ENCODE measurements around the gene SPNS3.

The SPNS3 gene

GRCh38 chr17:4519361-4519788, 85.6 kb downstream of the SPNS3 start:
- H3K4me3 Mint-ChIP-seq: no peak overlapping the region

GRCh38 chr17:4520060-4520893, 86.5 kb downstream of the SPNS3 start:
- Mint-ChIP-seq H3K36me3 (ENCODE audit: low read depth) (no peaks in the 10 kb centered on the region), H3K27me3 (ENCODE audit: low read depth) (no peaks in the 10 kb centered on the region), H3K9me3 (no peaks in the 10 kb centered on the region), H3K27ac (no peak overlapping the region), H3K4me3 (no peak overlapping the region), H3K4me1 (ENCODE audit: low read depth) (no peaks in the 10 kb centered on the region)
- DNase-seq (ENCODE audit: low spot score): no peak

More at GRCh38 chr17:4519361-4519788, 85.6 kb downstream of the SPNS3 start:
- Mint-ChIP-seq H3K27ac (no peak overlapping the region), H3K4me1 (ENCODE audit: low read depth) (no peaks in the 10 kb centered on the region), H3K27me3 (ENCODE audit: low read depth) (no peaks in the 10 kb centered on the region), H3K9me3 (no peaks in the 10 kb centered on the region), H3K36me3 (ENCODE audit: low read depth) (no peaks in the 10 kb centered on the region)
- DNase-seq (ENCODE audit: low spot score): no peak

- Mint-ChIP-seq H3K9me3 (no peaks in the 10 kb centered on the region), H3K4me1 (ENCODE audit: low read depth) (no peaks in the 10 kb centered on the region), H3K27me3 (ENCODE audit: low read depth) (no peaks in the 10 kb centered on the region), H3K4me3 (no peak overlapping the region), H3K36me3 (ENCODE audit: low read depth) (no peaks in the 10 kb centered on the region), H3K27ac (no peak overlapping the region)
- DNase-seq (ENCODE audit: low spot score): no peak
These were observed 87.3 kb downstream of the SPNS3 start for GRCh38 chr17:4520894-4521600.

DNA sequence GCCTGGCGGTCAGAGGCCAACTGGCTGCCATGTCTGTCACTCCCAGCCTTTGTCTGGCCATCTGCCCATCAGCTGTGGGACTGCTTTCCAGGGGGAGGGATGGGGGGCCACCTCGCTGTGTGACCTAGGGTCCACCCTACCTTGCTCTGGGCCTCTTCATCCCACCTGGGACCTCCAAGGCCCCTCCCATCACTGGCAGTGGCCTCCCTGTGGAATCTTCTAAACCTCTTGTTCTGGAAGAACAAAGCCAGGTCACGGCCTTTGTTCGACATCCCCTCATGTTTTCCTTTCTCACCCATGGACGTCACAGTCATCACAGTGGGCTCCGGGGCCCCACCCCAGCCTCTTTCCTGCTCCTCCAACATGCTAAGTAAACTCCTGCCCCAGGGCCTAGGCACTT, 88.9 kb downstream of the SPNS3 start:
- Mint-ChIP-seq H3K27me3 (ENCODE audit: low read depth) (peaks cover 8% of the 10 kb centered on the region), H3K9me3 (no peaks in the 10 kb centered on the region), H3K4me3 (no peak overlapping the region), H3K4me1 (ENCODE audit: low read depth) (no peaks in the 10 kb centered on the region), H3K36me3 (ENCODE audit: low read depth) (no peaks in the 10 kb centered on the region), H3K27ac (no peak overlapping the region)
- DNase-seq (ENCODE audit: low spot score): no peak

GRCh38 chr17:4523946-4524345, 90.2 kb downstream of the SPNS3 start:
- H3K9me3 Mint-ChIP-seq: no peaks in the 10 kb centered on the region

DNA sequence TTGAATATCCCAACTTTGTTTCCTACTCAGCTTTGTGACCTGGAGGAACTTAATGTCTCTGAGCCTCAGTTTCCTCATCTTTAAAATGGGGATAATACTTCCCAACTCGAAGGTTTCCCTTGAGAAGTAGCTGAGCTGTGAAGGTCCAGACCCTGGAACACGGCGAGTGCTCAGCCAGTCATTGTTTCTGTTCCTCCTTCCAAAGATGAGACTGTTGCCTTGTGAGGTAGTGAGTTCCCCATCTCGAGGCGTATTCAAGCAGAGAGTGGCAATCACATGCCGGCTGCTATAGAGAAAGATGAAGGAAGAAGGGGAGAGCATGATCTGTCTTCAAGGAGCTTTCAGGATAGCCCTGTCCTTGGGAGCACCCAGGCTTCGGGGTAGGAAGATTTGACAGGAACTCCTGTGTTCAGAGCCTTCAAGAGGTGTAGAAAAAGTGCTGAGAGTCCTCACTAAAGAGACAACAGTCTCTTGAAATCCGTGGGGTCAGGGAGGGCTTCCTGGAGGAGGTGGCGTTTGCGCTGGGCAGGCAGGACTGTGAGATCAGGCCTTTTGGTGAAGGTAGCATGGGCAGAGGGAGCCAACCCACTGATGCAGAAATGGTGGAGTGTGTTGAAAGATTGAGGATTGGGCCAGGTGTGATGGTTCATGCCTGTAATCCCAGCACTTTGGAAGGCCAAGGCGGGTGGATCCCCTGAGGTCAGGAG, 92.1 kb downstream of the SPNS3 start:
- Mint-ChIP-seq H3K9me3 (no peaks in the 10 kb centered on the region), H3K27me3 (ENCODE audit: low read depth) (peaks cover 11% of the 10 kb centered on the region), H3K27ac (no peak overlapping the region), H3K4me3 (no peak overlapping the region), H3K36me3 (ENCODE audit: low read depth) (no peaks in the 10 kb centered on the region), H3K4me1 (ENCODE audit: low read depth) (no peaks in the 10 kb centered on the region)
- DNase-seq (ENCODE audit: low spot score): no peak

More at GRCh38 chr17:4523946-4524345, 90.2 kb downstream of the SPNS3 start:
- Mint-ChIP-seq H3K27ac (no peak overlapping the region), H3K4me3 (no peak overlapping the region), H3K36me3 (ENCODE audit: low read depth) (no peaks in the 10 kb centered on the region), H3K27me3 (ENCODE audit: low read depth) (peaks cover 9% of the 10 kb centered on the region), H3K4me1 (ENCODE audit: low read depth) (no peaks in the 10 kb centered on the region)
- DNase-seq (ENCODE audit: low spot score): no peak

- Mint-ChIP-seq H3K9me3 (no peaks in the 10 kb centered on the region), H3K4me3 (no peak overlapping the region), H3K36me3 (ENCODE audit: low read depth) (no peaks in the 10 kb centered on the region), H3K27me3 (ENCODE audit: low read depth) (peaks cover 13% of the 10 kb centered on the region), H3K4me1 (ENCODE audit: low read depth) (no peaks in the 10 kb centered on the region), H3K27ac (no peak overlapping the region)
- DNase-seq (ENCODE audit: low spot score): no peak
These were observed 93.4 kb downstream of the SPNS3 start for GRCh38 chr17:4527134-4527533.

GRCh38 chr17:4527566-4528125, 93.9 kb downstream of the SPNS3 start:
- H3K27me3 Mint-ChIP-seq (ENCODE audit: low read depth): peaks cover 13% of the 10 kb centered on the region
- H3K9me3 Mint-ChIP-seq: no peaks in the 10 kb centered on the region
- no peaks in the 10 kb centered on the region for H3K36me3 Mint-ChIP-seq (ENCODE audit: low read depth)
- H3K4me3 Mint-ChIP-seq: no peak overlapping the region
- no peaks in the 10 kb centered on the region for H3K4me1 Mint-ChIP-seq (ENCODE audit: low read depth)
- DNase-seq (ENCODE audit: low spot score): no peak
- no peak overlapping the region for H3K27ac Mint-ChIP-seq

DNA sequence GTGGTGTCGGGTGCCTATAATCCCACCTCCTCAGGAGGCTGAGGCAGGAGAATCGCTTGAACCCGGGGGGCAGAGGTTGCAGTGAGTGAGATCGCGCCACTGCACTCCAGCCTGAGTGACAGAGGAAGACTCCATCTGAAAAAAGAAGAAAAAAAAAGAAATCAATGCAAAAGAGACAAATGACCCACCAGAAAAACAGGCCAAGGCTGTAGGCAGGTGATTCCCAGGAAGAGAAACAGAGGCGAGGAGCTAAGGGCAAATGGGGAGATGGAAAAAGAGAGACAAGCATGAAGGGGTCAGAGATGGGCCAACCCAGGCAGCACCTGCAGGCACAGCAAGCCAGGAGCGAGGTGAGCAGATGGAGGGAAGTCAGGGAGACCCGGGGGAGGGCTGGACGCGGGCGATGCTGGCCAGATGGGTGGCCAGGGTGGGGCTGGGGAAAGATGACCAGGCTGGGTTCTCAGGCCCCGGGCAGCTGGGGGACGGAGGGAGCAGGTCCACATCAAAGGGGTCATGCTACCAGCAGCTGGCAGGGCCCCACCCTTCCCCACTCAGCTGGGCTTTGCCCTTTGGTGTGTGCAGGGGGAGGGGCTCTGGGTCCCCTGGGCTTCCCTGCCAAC, 95.9 kb downstream of the SPNS3 start:
- no peak for DNase-seq (ENCODE audit: low spot score)
- no peak overlapping the region for H3K4me3 Mint-ChIP-seq
- no peaks in the 10 kb centered on the region for H3K36me3 Mint-ChIP-seq (ENCODE audit: low read depth)
- peaks cover 4% of the 10 kb centered on the region for H3K4me1 Mint-ChIP-seq (ENCODE audit: low read depth)
- H3K9me3 Mint-ChIP-seq: no peaks in the 10 kb centered on the region
- H3K27ac Mint-ChIP-seq: no peak overlapping the region
- H3K27me3 Mint-ChIP-seq (ENCODE audit: low read depth): peaks cover 16% of the 10 kb centered on the region

GRCh38 chr17:4530799-4531730, 97.3 kb downstream of the SPNS3 start:
- Mint-ChIP-seq H3K4me3 (no peak overlapping the region), H3K4me1 (ENCODE audit: low read depth) (peaks cover 4% of the 10 kb centered on the region), H3K9me3 (no peaks in the 10 kb centered on the region), H3K27me3 (ENCODE audit: low read depth) (peaks cover 16% of the 10 kb centered on the region), H3K36me3 (ENCODE audit: low read depth) (no peaks in the 10 kb centered on the region), H3K27ac (no peak overlapping the region)
- no peak for DNase-seq (ENCODE audit: low spot score)

GRCh38 chr17:4531988-4532736, 98.4 kb downstream of the SPNS3 start:
- Mint-ChIP-seq H3K9me3 (no peaks in the 10 kb centered on the region), H3K36me3 (ENCODE audit: low read depth) (no peaks in the 10 kb centered on the region), H3K27ac (no peak overlapping the region), H3K4me1 (ENCODE audit: low read depth) (peaks cover 4% of the 10 kb centered on the region), H3K4me3 (no peak overlapping the region), H3K27me3 (ENCODE audit: low read depth) (peaks cover 13% of the 10 kb centered on the region)
- DNase-seq (ENCODE audit: low spot score): no peak

DNA sequence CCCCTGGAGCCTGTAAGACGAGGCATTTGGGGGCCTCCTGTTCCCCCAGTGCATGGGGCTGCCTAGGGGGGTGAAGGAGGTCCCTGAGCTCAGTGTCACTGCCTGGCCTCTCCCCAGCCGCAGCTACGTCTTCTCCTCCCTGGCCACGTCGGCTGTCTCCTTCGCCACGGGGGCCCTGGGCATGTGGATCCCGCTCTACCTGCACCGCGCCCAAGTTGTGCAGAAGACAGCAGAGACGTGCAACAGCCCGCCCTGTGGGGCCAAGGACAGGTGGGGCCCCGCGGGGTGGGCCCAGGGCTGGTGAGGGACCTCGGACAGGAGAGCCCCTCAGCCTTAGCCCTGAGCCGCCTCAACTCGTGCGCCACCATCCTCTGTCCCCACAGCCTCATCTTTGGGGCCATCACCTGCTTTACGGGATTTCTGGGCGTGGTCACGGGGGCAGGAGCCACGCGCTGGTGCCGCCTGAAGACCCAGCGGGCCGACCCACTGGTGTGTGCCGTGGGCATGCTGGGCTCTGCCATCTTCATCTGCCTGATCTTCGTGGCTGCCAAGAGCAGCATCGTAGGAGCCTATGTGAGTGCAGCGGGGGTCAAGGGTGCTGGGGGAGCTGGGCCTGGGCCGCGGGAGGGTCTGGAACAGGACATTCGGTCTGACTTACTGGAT, 99.3 kb downstream of the SPNS3 start:
- Mint-ChIP-seq H3K4me1 (ENCODE audit: low read depth) (peaks cover 4% of the 10 kb centered on the region), H3K27ac (no peak overlapping the region), H3K27me3 (ENCODE audit: low read depth) (peaks cover 8% of the 10 kb centered on the region), H3K36me3 (ENCODE audit: low read depth) (no peaks in the 10 kb centered on the region), H3K9me3 (no peaks in the 10 kb centered on the region), H3K4me3 (no peak overlapping the region)
- DNase-seq (ENCODE audit: low spot score): no peak
